ENCODE measurements around the gene KCND2.

KCND2 gene

GRCh38 chr7:120311028-120311788 is 38.2 kb downstream of the KCND2 start:
- DNase-seq, result no peak

GRCh38 chr7:120320218-120320961 is 47.4 kb downstream of the KCND2 start:
- no peak for DNase-seq

- DNase-seq, result no peak
Observed at GRCh38 chr7:120327054-120327453, 54.1 kb downstream of the KCND2 start.

GRCh38 chr7:120332433-120332832 is 59.5 kb downstream of the KCND2 start:
- no peak for DNase-seq

- DNase-seq, result no peak
Observed at GRCh38 chr7:120334475-120334874, 61.5 kb downstream of the KCND2 start.

- no peak for DNase-seq
Observed at GRCh38 chr7:120337308-120337907, 64.4 kb downstream of the KCND2 start.

GRCh38 chr7:120344276-120344675 is 71.3 kb downstream of the KCND2 start:
- no peak for DNase-seq

- no peak for DNase-seq
Observed at GRCh38 chr7:120353171-120353570, 80.2 kb downstream of the KCND2 start.

GRCh38 chr7:120360918-120361317 is 87.9 kb downstream of the KCND2 start:
- no peak for DNase-seq

- no peak for DNase-seq
Observed at GRCh38 chr7:120363414-120363813, 90.4 kb downstream of the KCND2 start.

GRCh38 chr7:120370954-120371353 is 98.0 kb downstream of the KCND2 start:
- no peak for DNase-seq

GRCh38 chr7:120373174-120373573 is 100.2 kb downstream of the KCND2 start:
- no peak for DNase-seq

GRCh38 chr7:120394595-120394994 is 121.6 kb downstream of the KCND2 start:
- no peak for DNase-seq

GRCh38 chr7:120395526-120396019 is 122.6 kb downstream of the KCND2 start:
- DNase-seq, result no peak

- DNase-seq, result no peak
Observed at GRCh38 chr7:120398284-120399000, 125.5 kb downstream of the KCND2 start.

GRCh38 chr7:120400806-120401455 is 128.0 kb downstream of the KCND2 start:
- no peak for DNase-seq

- DNase-seq, result no peak
Observed at GRCh38 chr7:120402079-120402767, 129.2 kb downstream of the KCND2 start.

- no peak for DNase-seq
Observed at GRCh38 chr7:120402801-120403200, 129.8 kb downstream of the KCND2 start.

GRCh38 chr7:120404042-120404441 is 131.1 kb downstream of the KCND2 start:
- no peak for DNase-seq

GRCh38 chr7:120405652-120406051 is 132.7 kb downstream of the KCND2 start:
- DNase-seq, result no peak

- no peak for DNase-seq
Observed at GRCh38 chr7:120407010-120407409, 134.0 kb downstream of the KCND2 start.
